HG03196 (cell line): Measurements from ENCODE around the gene SRGAP1.
A peak's percentile ranks its signal among the peaks of the same experiment; 100 is the strongest.
"Not testable (repeated sequence)": the region's sequence is repeated elsewhere in the genome, so short reads cannot be mapped to it uniquely, and the experiment has no call there.

Source experiments
- ATAC-seq: cut with Tn5 transposase; IDR thresholded peaks from one replicate; pipeline ENCODE4 v1.9.1; 2021; ENCODE audit not compliant: unreplicated experiment

SRGAP1 gene

DNA sequence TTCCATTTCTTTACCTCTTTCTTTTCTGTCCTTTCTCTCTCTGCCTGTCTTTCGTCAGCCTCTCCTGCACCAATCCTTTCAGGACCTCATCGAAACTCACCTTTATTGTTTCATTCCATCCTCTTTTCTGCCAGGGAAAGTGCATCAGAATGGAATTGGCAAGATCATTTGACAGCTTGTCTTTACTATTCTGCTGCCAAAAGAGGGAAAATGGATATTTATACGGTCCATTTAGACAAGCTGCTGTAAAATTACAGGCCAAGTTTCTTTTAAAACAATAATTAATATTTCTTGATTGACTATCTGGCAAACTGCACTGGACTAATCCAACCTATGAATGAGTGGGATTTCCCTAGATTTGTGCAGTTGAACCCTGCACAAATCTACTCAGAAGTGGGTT lies 7.6 kb upstream of the SRGAP1 start:
- no peak for ATAC-seq

DNA sequence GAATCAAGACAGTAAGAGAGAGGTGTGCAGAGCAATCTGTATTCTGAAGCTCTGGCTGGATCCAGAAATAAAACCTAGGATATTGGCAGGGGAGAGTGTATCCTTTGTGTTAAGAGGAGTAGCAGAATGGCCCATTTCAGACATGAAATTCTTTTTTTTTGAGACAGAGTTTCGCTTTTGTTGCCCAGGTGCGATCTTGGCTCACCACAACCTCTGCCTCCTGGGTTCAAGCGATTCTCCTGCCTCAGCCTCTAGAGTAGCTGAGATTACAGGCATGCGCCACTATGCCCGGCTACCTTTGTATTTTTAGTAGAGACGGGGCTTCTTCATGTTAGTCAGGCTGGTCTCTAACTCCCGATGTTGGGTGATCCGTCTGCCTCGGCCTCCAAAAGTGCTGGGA lies 6.1 kb upstream of the SRGAP1 start:
- no peak for ATAC-seq

GRCh38 chr12:63841011-63841410 lies 3.5 kb upstream of the SRGAP1 start:
- no peak for ATAC-seq

DNA sequence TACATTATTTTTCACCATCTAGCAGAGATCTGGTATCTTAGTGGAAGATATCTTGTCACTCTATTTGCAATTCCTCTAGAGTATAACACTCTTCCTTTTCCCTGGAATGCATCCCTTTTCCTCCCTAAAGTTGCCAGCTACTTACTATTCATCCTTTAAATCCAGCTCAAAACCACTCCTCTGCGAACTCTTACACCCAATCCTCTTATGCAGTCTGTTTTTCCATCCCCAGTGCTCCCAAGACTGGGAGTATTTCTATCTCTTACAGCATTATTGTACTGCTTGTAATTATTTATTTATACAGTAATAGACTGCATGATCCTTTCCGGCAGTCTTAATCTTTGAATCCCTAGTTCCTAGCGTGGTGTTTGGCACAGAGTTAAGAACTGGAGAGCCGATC lies 2.9 kb upstream of the SRGAP1 start:
- no peak for ATAC-seq

DNA sequence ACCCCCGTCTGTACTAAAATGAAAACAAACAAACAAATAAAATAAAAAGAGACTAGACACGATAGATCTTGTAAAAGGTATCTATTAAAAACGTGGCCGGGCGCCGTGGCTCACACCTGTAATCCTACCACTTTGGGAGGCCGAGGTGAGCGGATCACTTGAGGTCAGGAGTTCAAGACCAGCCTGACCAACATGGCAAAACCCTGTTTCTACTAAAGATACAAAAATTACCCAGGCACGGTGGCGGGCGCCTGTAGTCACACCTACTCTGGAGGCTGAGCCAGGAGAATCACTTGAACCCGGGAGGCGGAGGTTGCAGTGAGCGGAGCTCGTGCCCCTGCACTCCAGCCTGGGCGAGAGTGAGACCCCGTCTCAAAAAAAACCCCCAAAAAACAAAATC lies 1.8 kb upstream of the SRGAP1 start:
- ATAC-seq, result not testable (repeated sequence)

DNA sequence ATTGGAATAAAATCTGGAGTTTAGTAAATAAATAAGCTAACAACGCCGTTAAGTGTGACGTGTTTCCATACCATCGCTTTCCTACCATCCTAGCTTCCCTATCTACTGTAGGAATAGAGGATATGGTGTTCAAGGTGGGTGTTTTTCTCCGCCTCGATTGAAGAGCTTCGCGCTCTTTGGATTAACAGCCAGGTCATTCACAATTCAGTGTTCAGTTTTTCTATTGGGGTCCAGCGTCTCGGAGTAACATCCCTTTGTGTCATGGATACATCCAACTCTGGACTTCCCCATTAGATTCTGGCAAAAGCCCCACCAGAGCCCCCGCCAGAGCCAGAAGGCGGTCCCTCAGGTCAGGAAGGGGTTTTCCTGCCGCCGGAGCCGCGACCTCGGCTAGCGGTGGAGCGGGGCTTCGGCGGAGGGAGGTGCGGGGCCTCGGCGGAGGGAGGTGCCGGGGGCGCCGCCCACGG lies 1.2 kb upstream of the SRGAP1 start:
- ATAC-seq, result no peak

GRCh38 chr12:63843721-63844390 lies 644 bp upstream of the SRGAP1 start:
- peak; percentile 96 for ATAC-seq

DNA sequence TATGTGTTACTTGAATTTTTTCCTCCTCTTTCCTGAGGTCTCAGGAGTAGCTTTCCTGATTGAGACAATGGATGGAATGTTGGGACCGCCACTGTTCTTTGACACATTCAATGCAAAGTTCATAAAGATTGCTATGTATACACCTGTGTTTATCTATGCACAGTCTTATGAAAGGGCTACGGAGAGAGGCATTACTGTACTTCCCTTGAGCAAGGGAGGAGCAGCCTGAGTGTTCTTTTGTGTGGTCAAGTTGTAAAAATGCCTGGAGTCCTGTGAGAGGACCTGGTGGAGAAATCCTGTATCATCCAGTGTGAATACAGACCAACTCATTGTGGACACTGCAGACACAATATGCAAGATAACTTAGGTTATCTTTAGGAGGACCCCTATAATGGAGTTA lies 1.2 kb downstream of the SRGAP1 start:
- no peak for ATAC-seq

- no peak for ATAC-seq
Measured at GRCh38 chr12:63846238-63846967, 1.9 kb downstream of the SRGAP1 start.

DNA sequence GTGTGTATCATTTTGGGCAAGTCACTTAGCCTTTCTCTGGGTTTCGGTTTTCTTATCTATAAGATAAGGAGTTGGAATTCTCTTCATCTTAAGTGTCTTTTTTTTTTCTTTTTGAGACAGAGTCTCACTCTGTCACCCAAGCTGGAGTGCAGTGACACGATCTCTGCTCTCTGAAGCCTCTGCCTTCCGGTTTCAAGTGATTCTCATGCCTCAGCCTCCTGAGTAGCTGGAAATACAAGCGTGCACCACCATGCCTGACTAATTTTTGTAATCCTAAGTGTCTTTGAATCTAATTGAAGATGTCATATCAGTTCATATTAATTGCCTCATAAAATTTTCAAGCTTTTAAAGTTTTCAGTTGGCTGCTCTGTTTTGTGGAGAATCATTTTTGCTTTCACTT lies 4.0 kb downstream of the SRGAP1 start:
- no peak for ATAC-seq

- no peak for ATAC-seq
Measured at GRCh38 chr12:63849106-63849620, 4.7 kb downstream of the SRGAP1 start.

- ATAC-seq, result no peak
Measured at GRCh38 chr12:63849641-63850040, 5.1 kb downstream of the SRGAP1 start.

GRCh38 chr12:63853978-63854377 lies 9.5 kb downstream of the SRGAP1 start:
- no peak for ATAC-seq

GRCh38 chr12:63855299-63855698 lies 10.8 kb downstream of the SRGAP1 start:
- ATAC-seq, result no peak

GRCh38 chr12:63857771-63858670 lies 13.5 kb downstream of the SRGAP1 start:
- no peak for ATAC-seq

DNA sequence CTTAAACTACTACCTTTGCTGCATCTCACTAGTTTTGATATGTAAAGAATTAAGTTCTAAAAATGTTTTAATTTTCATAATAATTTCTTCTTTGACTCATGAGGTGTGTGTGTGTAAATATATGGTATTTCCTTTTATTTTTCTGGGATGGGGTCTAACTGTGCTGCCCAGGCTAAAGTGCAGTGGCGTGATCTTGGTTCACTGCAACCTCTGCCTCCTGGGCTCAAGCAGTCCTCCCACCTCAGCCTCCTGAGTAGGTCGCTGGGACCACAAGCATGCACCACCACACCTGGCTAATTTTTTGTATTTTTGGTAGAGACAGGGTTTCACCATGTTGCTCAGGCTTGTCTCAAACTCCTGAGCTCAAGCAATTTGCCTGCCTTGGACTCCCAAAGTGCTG lies 15.4 kb downstream of the SRGAP1 start:
- not testable (repeated sequence) for ATAC-seq

- ATAC-seq, result no peak
Measured at GRCh38 chr12:63862187-63862968, 17.9 kb downstream of the SRGAP1 start.

DNA sequence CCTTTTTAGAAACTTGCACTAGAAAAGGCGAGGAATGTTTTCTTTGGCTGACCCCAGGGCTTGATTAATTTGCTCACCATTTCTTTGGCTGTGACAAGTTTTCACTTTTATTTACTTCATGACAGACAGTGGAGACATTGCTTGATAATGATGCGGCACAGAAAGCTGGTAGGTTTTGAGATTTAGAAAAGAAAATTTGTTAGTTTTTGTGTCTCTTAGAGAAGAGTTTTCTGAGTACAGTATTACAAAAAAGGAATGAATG lies 18.4 kb downstream of the SRGAP1 start:
- no peak for ATAC-seq

GRCh38 chr12:63863658-63864453 lies 19.4 kb downstream of the SRGAP1 start:
- ATAC-seq, result no peak

DNA sequence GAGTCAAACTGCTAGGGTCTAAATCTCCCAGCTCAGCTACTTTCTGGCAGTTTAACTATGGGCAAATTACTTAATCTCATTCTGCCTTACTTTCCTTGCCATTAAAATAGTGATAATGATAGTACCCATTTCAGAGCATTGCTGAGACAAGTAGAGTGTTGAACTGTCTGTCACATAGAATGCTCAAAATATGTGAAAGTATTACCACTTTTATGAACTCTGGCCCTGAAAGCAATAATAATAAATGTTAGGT lies 19.9 kb downstream of the SRGAP1 start:
- no peak for ATAC-seq
